Nasal cavity respiratory epithelium epithelial cell of viscerocranial mucosa (primary cell): Measurements from ENCODE around the gene CPB1. TPM values are rescaled to one million over a fixed set of nuclear protein-coding genes. Genes with fewer than 3 reads are reported as not detected.

Source experiments
- total RNA-seq: library from RNA; depleted of rRNA; stranded (reverse); fragments of >200 nt; gene quantifications from 2 replicates; pipeline ENCODE4 v1.2.3, GENCODE V29; 2014

CPB1 gene
- total RNA-seq, result not detected in 2 replicates

DNA sequence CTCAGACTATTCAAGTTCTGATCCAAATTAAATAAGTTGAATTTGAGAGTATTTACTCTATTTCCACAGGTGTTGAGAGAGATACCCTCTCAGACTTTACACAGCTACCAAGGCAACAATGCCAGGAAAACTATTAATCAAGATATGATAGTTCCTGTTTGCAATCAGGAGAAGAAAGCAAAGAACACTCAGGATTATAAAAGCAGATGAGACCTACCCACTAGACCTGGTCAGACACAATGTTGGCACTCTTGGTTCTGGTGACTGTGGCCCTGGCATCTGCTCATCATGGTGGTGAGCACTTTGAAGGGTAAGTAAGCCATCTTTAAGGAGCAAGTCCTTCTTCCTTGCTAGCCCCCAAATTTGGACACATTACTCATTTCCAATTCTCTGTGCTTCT lies at the start of gene CPB1:
TSS of gene CPB1 (plus strand) at position 227 of the 400 bp plus-strand sequence. CDS start at position 240, 13 bp downstream.

DNA sequence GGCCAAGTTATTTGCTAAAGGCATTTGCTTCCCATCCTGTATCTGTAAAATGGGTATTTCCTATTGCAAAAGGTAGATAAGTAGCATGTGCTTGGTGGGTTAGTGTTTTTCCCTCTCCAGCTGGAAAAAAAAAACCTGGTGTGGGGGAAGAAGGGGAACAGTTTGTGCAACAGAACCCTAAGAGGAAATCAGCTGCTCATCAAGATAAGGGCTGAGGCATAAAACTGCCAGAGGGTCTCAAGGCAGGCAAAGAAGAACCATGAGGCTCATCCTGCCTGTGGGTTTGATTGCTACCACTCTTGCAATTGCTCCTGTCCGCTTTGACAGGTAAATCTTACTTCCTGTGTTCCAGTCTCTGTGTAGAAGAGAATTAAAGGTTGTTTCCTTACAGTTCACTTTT lies 37.4 kb downstream of the CPB1 start, which contains the start of gene CPA3:
TSS of gene CPA3 (plus strand) at position 248 of the 400 bp plus-strand sequence. CDS start at position 260, 12 bp downstream.

Other genes starting within 250 kb of the CPB1 start
- gene AGTR1, start 129.9 kb upstream of the CPB1 start, total RNA-seq, result not detected in 2 replicates
- gene CPA3, start 37.5 kb downstream of the CPB1 start, total RNA-seq, result not detected in 2 replicates
- 31.4 and 32.5 TPM in 2 replicates for gene GYG1, start 163.7 kb downstream of the CPB1 start, total RNA-seq